ENCODE measurements around the gene CLSTN1.

GRCh38 chr1:9737057-9737456 is 86.7 kb downstream of the CLSTN1 start:
- TF ChIP-seq, protein P1, sequence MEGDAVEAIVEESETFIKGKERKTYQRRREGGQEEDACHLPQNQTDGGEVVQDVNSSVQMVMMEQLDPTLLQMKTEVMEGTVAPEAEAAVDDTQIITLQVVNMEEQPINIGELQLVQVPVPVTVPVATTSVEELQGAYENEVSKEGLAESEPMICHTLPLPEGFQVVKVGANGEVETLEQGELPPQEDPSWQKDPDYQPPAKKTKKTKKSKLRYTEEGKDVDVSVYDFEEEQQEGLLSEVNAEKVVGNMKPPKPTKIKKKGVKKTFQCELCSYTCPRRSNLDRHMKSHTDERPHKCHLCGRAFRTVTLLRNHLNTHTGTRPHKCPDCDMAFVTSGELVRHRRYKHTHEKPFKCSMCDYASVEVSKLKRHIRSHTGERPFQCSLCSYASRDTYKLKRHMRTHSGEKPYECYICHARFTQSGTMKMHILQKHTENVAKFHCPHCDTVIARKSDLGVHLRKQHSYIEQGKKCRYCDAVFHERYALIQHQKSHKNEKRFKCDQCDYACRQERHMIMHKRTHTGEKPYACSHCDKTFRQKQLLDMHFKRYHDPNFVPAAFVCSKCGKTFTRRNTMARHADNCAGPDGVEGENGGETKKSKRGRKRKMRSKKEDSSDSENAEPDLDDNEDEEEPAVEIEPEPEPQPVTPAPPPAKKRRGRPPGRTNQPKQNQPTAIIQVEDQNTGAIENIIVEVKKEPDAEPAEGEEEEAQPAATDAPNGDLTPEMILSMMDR (IDR thresholded peaks at IDR 0.05; ENCODE audit: low read length), result no peak
- TF ChIP-seq EZH2 (IDR thresholded peaks at IDR 0.05; ENCODE audit: borderline replicate concordance, low read length), result no peak

Data from OCI-LY1 (cell line).